ENCODE data around the gene CUTA.
A peak's percentile ranks its signal among the peaks of the same experiment; 100 is the strongest.
"Not testable (repeated sequence)": the region's sequence is repeated elsewhere in the genome, so short reads cannot be mapped to it uniquely, and the experiment has no call there.

CUTA gene

GRCh38 chr6:33407132-33407718, 10.7 kb downstream of the CUTA start:
- no peak for FAIRE-seq
- no peak for DNase-seq (ENCODE audit: low spot score)

GRCh38 chr6:33406126-33406525, 11.8 kb downstream of the CUTA start:
- no peak for DNase-seq (ENCODE audit: low spot score)
- FAIRE-seq: no peak

GRCh38 chr6:33405386-33405940, 12.4 kb downstream of the CUTA start:
- FAIRE-seq (no peak), DNase-seq (ENCODE audit: low spot score) (no peak)

- no peak for DNase-seq (ENCODE audit: low spot score)
- FAIRE-seq: no peak
Observed at GRCh38 chr6:33404884-33405283, 13.0 kb downstream of the CUTA start.

GRCh38 chr6:33399881-33400280, 18.0 kb downstream of the CUTA start:
- DNase-seq (ENCODE audit: low spot score); FAIRE-seq: not testable (repeated sequence)

- not testable (repeated sequence) for FAIRE-seq; DNase-seq (ENCODE audit: low spot score)
Observed at GRCh38 chr6:33398601-33399000, 19.3 kb downstream of the CUTA start.

GRCh38 chr6:33397541-33397940, 20.4 kb downstream of the CUTA start:
- DNase-seq (ENCODE audit: low spot score): no peak
- FAIRE-seq: no peak

- no peak for DNase-seq (ENCODE audit: low spot score)
- no peak for FAIRE-seq
Observed at GRCh38 chr6:33392979-33393378, 24.9 kb downstream of the CUTA start.

- no peak for DNase-seq (ENCODE audit: low spot score)
- no peak for FAIRE-seq
Observed at GRCh38 chr6:33392595-33392948, 25.3 kb downstream of the CUTA start.

- DNase-seq (ENCODE audit: low spot score) (peak; percentile 21), FAIRE-seq (no peak)
Observed at GRCh38 chr6:33391922-33392594, 25.8 kb downstream of the CUTA start.

- DNase-seq (ENCODE audit: low spot score) (peak; percentile 96), FAIRE-seq (peak; percentile 63)
Observed at GRCh38 chr6:33391278-33391921, 26.5 kb downstream of the CUTA start, which contains the start of gene KIFC1. KIFC1 (plus strand) TSS chr6:33391823; CDS start chr6:33391986, 163 bp downstream.

- FAIRE-seq (no peak), DNase-seq (ENCODE audit: low spot score) (no peak)
Observed at GRCh38 chr6:33390767-33391277, 27.1 kb downstream of the CUTA start.

- FAIRE-seq: no peak
- no peak for DNase-seq (ENCODE audit: low spot score)
Observed at GRCh38 chr6:33390173-33390572, 27.7 kb downstream of the CUTA start.

- DNase-seq (ENCODE audit: low spot score) (peak; percentile 64), FAIRE-seq (no peak)
Observed at GRCh38 chr6:33384581-33385020, 33.3 kb downstream of the CUTA start.

GRCh38 chr6:33383427-33384185, 34.3 kb downstream of the CUTA start:
- no peak for FAIRE-seq

GRCh38 chr6:33380272-33380981, 37.5 kb downstream of the CUTA start:
- FAIRE-seq (no peak), DNase-seq (ENCODE audit: low spot score) (no peak)

More at GRCh38 chr6:33383427-33384185, 34.3 kb downstream of the CUTA start:
- DNase-seq (ENCODE audit: low spot score): no peak

GRCh38 chr6:33379184-33379583, 38.7 kb downstream of the CUTA start:
- FAIRE-seq: not testable (repeated sequence)

GRCh38 chr6:33377171-33377570, 40.7 kb downstream of the CUTA start:
- no peak for DNase-seq (ENCODE audit: low spot score)
- FAIRE-seq: no peak

More at GRCh38 chr6:33379184-33379583, 38.7 kb downstream of the CUTA start:
- DNase-seq (ENCODE audit: low spot score): not testable (repeated sequence)

GRCh38 chr6:33375143-33375671, 42.7 kb downstream of the CUTA start:
- no peak for FAIRE-seq
- DNase-seq (ENCODE audit: low spot score): no peak
